Ramos (cell line): ENCODE data around the gene ZNF410.

Experiments used
- in situ Hi-C: fragments of 300-500 bp; cut with MboI; formaldehyde crosslinking; loops from one replicate; pipeline ENCODE4 v1.14.3; 2022; ENCODE audit warnings: low sequenced_read_pairs; ENCODE audit not compliant: unreplicated experiment

Gene ZNF410

DNA sequence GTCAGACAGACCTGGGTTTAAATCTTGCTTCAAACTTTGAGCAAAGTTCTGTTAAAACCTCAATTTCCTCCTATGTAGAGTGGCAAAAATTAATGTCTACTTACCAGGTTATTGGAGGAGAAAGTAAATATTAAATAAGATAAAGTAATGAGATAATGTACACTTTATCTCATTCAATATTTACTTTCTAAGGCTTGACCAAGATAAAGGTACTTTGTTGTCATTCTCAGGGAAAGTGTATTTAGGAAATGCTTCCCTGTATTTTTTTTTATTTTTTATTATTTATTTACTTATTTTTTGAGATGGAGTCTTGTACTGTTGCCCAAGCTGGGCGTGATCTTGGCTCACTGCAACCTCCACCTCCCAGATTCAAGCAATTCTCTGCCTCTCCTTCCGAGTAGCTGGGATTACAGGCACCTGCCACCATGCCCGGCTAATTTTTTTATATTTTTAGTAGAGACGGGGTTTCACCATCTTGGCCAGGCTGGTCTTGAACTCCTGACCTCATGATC is 58.6 kb downstream of the ZNF410 start:
- in situ Hi-C loops, result no loop called here

DNA sequence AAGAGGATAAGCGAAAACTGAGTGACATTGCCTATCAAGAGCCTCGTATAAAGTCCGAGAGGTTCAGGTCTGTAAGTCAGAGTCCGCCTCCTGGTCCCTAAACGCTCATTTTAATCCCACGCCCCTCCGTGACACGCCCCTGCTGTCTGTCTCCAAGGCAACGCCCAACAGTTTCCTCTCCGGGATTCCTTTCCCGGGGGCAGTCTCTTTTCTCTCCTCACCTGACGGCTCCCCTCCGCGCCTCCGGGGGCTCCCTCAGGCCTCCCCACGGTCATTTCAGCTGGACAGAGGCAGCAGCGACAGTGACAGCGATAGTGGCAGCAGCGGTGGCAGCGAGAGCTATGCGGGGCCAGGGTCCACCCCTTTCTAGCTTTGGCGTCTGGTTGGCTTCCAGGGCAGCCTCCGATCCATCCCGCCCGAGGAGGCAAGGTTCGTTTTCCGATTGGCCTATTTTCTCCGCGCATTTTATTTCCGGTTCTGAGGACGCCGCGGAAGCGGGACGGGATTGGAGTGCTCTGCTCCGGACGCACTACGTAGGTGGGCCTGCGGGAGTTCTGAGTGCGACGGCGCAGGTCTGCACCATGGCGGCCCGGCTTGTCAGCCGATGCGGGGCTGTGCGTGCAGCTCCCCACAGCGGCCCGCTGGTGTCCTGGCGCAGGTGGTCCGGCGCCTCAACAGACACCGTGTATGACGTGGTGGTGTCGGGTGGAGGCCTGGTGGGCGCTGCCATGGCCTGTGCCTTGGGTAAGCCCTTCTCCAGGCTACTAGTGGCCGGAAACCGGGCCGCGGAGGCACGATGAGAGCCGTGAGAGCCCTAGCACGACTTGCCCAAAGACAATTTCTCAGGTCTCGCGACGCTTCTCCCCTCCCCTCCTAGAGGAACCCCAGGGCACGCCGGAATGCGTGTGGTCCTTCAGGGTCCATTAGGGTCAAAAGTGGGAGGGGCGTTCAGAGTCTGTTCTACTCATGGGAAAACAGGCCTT is 63.4 kb downstream of the ZNF410 start, which contains the start of the genes COQ6 and FAM161B:
Gene COQ6, plus strand, starts transcription at position 551 of the 983 bp plus-strand sequence. Its CDS starts 31 bp downstream, at position 582.
Gene FAM161B, minus strand, starts transcription at position 343 of the 983 bp plus-strand sequence. Its CDS starts 68 bp downstream, at position 275.
- in situ Hi-C loops, result no loop called here

DNA sequence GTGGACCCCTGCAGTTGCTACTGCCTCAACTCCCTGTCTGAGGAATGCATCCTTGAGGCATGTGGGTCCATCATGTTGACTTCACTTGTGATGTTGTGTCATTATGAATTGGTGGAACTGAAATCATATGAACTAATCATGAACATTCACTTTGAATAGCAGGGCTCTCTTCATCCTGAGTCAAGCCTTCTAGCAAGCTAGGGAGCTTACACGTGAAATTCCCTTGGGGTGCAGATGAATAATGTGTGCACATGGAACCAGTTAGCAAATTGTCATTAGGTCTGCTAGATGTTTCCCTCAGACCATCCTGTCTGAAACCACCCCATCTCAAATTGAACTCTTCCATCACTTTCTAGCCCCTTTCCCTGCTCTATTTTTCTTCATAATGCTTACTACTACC is 67.1 kb downstream of the ZNF410 start:
- in situ Hi-C loops, result no loop called here

DNA sequence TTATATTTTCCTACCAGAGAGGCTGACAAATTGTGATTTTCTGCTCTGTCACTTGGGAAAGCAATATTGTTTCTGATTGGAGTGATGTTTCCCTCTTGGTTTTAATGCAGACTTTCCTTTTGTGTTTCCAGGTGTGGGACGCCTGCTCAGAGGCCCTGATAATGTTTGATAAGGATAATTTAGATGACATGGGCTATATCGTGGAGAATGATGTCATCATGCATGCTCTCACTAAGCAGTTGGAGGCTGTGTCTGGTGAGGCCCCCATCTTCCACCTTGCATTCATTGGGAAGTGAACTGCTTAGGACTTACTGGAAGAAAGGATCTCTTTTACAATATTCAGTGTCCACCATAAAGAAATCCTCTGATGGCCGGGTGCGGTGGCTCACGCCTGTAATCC is 69.0 kb downstream of the ZNF410 start:
- in situ Hi-C loops, result no loop called here

DNA sequence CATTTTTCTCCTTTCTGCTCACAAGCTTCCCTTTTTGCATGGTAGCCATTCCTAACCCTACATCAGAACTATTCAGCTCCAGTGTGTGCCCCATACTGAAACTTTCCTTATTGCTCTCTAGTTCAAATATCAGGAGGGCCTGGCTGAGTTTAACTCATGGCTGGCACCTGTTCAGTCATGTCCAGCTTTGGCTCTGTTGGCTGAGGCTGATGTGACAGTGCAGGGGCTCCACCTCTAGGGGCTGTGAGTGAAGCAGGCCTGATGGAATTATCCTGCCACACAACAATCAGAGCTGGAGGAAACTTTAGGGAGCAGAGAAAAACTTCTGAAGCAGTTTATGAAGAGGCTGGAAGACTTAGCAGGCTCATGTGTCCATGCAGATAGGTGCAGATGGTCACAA is 71.9 kb downstream of the ZNF410 start:
- in situ Hi-C loops, result no loop called here

DNA sequence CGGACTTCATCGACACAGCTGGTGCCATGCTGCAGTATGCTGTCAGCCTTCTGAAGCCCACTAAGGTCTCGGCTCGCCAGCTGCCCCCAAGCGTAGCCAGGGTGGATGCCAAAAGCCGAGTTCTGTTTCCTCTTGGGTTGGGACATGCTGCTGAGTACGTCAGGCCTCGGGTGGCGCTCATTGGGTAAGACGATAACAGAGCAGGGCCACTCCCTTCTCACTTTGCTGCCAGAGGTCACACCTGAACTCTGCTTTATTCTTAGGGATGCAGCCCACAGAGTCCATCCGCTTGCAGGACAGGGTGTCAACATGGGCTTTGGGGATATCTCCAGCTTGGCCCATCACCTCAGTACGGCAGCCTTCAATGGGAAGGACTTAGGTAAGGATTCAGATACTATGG is 74.5 kb downstream of the ZNF410 start:
- in situ Hi-C loops, result no loop called here

DNA sequence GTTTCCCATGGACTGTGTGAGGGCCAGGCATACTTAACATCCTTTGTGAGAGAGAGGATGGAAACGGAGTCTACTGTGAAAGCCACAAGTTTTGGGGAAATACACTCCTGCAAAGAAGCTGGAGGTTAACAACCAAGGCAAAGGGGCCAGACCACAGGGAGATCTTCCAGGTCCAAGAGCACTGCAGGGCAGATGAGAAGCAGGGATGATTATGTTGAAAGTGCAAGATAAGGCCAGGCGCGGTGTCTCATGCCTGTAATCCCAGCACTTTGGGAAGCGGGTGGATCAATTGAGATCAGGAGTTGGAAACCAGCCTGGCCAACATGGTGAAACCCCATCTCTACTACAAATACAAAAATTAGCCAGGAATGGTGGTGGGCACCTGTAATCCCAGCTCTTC is 78.6 kb downstream of the ZNF410 start:
- in situ Hi-C loops, result no loop called here

DNA sequence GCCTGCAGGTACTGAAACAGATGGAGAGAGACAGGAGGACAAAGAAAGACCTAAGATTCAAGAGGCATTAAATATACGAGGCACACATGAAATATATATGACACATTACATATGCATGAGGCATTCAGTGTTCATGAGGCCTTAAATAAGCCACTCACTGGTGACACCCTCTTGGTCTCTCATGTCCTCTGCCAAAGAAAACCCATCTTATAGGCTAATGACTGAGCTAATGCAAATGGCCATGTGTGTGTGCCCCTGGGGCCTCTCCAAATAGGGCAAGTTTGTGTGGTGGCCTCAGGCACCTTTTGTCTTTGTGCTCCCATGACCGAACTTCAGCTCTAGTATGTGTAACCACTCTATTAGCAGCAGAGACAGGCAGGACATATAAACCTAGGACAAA is 82.2 kb downstream of the ZNF410 start:
- in situ Hi-C loops, result no loop called here

DNA sequence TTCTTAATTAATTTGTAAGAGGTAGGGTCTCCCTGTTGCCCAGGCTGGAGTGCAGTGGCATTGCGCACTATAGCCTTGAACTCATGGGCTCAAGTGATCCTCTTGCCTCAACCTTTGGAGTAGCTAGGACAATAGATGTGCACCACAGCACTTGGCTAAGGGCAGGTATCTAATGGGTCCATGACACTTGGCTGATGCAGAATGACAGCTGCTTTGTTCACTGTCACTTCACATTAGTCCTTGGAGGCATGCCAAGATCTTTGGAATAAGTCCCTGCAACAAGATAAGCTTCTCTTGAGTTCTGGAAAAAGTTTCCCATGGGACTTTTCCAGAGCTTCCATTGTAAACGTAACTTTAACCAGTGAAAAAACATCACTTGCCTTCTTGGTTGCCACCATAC is 86.8 kb downstream of the ZNF410 start:
- in situ Hi-C loops, result no loop called here

DNA sequence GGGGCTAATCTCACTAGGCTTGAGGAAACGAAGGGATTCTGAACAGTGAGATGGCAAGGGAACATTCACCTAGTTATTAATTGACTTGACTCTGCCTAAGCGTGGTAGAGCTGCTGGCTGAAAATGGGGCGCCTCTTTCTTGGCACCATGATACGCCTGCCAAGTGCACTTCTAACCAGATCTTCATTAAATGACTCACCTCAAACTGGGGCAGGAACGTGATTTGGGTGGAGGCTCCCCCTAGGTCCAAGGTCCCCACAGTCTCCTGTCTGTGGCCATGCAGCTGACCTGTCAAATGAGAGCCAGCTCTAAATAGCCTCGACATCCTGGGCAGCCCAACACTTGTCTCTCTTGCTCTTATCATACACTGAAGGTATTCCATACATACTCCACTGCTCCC is 89.5 kb downstream of the ZNF410 start:
- in situ Hi-C loops, result no loop called here

DNA sequence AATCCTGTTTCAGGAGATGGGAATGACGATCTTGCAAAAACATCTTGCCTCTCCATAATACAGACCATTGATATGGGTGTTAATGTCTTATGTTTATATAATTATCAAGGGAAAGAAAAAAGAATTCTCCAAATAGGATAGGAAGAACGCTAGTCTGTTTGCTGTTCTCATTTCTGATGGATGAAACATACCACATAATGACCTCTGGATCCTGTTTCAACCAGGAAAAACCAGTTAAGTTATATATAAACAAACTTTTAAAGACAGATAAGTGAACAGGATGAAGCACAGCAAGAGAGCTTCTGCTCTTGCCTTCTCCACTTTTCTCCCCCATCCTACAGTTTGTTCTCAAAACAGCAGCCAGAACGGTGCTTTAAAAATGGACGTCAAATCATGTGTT is 91.2 kb downstream of the ZNF410 start:
- in situ Hi-C loops, result no loop called here
